K562 (cell line): ENCODE measurements around the gene CPNE1. TPM values are rescaled to one million over a fixed set of nuclear protein-coding genes. Genes with fewer than 3 reads are reported as not detected.

ENCODE experiments used
- CBX1 ChIP-seq: sonication (generic); IDR thresholded peaks from 2 replicates; pipeline ENCODE4 v1.6.1; 2016; ENCODE audit warnings: antibody characterized with exemption, low read depth, mild to moderate bottlenecking
- ETV5 ChIP-seq: sonication (generic); formaldehyde crosslinking; IDR thresholded peaks from 2 replicates; pipeline ENCODE4 v1.4.0; 2020; ENCODE audit warnings: low read depth, mild to moderate bottlenecking, missing genetic modification reagents
- HOXB6 ChIP-seq: fragments of 250-450 bp; sonication (Bioruptor Pico); IDR thresholded peaks from 2 replicates; pipeline ENCODE4 v1.5.1; 2022; ENCODE audit warnings: mild to moderate bottlenecking, borderline replicate concordance
- MBD2 ChIP-seq: sonication (generic); IDR thresholded peaks from 2 replicates; pipeline ENCODE4 v1.6.1; 2016; ENCODE audit warnings: low read depth, borderline replicate concordance
- RBBP5 ChIP-seq: fragments of 200-600 bp; sonication (generic); IDR thresholded peaks from 2 replicates; pipeline ENCODE4 v1.6.1; 2012; ENCODE audit warnings: borderline replicate concordance, mild to moderate bottlenecking, low read length, control low read depth, inconsistent platforms; ENCODE audit not compliant: insufficient read depth, poor library complexity, severe bottlenecking
- SMAD2 ChIP-seq: fragments of 150-350 bp; IDR thresholded peaks from 2 replicates; pipeline ENCODE4 v1.6.1; 2014; ENCODE audit warnings: low read depth, mild to moderate bottlenecking, low read length
- SUPT5H ChIP-seq: fragments of 450-650 bp; IDR thresholded peaks from 2 replicates; pipeline ENCODE4 v1.6.1; 2016
- YY1 ChIP-seq, 3 experiments: IDR thresholded peaks; 2 replicates each; pipeline ENCODE4 v1.6.1; 2011; ENCODE audit warnings: low read length in 2 of 3, mild to moderate bottlenecking in 2 of 3, moderate library complexity in 2 of 3, borderline replicate concordance in 1 of 3, control low read depth in 1 of 3, low read depth in 1 of 3; ENCODE audit not compliant: insufficient read depth in 3 of 3, insufficient replicate concordance in 2 of 3, control insufficient read depth in 1 of 3, insufficient read length in 1 of 3; ENCODE audit errors: extremely low read depth in 1 of 3
- polyA plus RNA-seq, 8 experiments: library from polyadenylated mRNA; depleted of rRNA in 4 of 8; stranded (reverse) in 5 of 8; unstranded in 3 of 8; fragments of >200 nt; fragmentation: Nextera tagmentation in 2 of 8; fragmentation: Illumina TruSeq in 1 of 8; extraction: Ambion mirVana in 2 of 8; extraction: Trizol in 1 of 8; gene quantifications; 2 replicates each; pipeline versions ENCODE4 v1.2.1 to v1.2.3, GENCODE V29; 2011 to 2014; ENCODE audit warnings: inconsistent platforms in 1 of 8, missing spikeins in 1 of 8
- total RNA-seq, 7 experiments: library from RNA; depleted of rRNA in 6 of 7; stranded (reverse); fragments of >200 nt in 6 of 7; fragmentation: Illumina TruSeq in 2 of 7; extraction: Trizol in 2 of 7; gene quantifications; 2 replicates each; pipeline versions ENCODE4 v1.2.1 to v1.2.3, GENCODE V29; 2011 to 2021; ENCODE audit warnings: low replicate concordance in 1 of 7
- TF ChIP-seq, protein P1 (sequence below): sonication (generic); formaldehyde crosslinking; IDR thresholded peaks from 2 replicates; pipeline ENCODE4 v1.8.1; 2023; ENCODE audit warnings: mild to moderate bottlenecking, missing genetic modification reagents
- TF ChIP-seq, protein P2 (sequence below): fragments of 450-650 bp; formaldehyde crosslinking; IDR thresholded peaks from 2 replicates; pipeline ENCODE4 v1.4.0; 2022; ENCODE audit warnings: missing genetic modification characterization
- TF ChIP-seq, protein P3 (sequence below): fragments of 450-650 bp; IDR thresholded peaks from 2 replicates; pipeline ENCODE4 v1.6.1; 2014; ENCODE audit warnings: low read depth, mild to moderate bottlenecking, moderate library complexity, borderline replicate concordance
- TF ChIP-seq, protein P4 (sequence below): conservative IDR thresholded peaks from 2 replicates; pipeline ENCODE4 v1.6.1; 2011; ENCODE audit warnings: low read depth, mild to moderate bottlenecking, low read length; ENCODE audit not compliant: control insufficient read depth
- TF ChIP-seq, protein P5 (sequence below): fragments of 450-650 bp; IDR thresholded peaks from 2 replicates; pipeline ENCODE4 v1.6.1; 2016; ENCODE audit warnings: antibody characterized with exemption
- TF ChIP-seq, protein P6 (sequence below): fragments of 450-650 bp; formaldehyde crosslinking; IDR thresholded peaks from 2 replicates; pipeline ENCODE4 v1.4.0; 2020; ENCODE audit warnings: mild to moderate bottlenecking

The CPNE1 gene
- total and polyA plus RNA-seq, 9 of the 15 experiments (the other 6 are each of a cell fraction or from before 2014, with no cell fraction given), result 42.1 to 102 (median 56.0) TPM

DNA sequence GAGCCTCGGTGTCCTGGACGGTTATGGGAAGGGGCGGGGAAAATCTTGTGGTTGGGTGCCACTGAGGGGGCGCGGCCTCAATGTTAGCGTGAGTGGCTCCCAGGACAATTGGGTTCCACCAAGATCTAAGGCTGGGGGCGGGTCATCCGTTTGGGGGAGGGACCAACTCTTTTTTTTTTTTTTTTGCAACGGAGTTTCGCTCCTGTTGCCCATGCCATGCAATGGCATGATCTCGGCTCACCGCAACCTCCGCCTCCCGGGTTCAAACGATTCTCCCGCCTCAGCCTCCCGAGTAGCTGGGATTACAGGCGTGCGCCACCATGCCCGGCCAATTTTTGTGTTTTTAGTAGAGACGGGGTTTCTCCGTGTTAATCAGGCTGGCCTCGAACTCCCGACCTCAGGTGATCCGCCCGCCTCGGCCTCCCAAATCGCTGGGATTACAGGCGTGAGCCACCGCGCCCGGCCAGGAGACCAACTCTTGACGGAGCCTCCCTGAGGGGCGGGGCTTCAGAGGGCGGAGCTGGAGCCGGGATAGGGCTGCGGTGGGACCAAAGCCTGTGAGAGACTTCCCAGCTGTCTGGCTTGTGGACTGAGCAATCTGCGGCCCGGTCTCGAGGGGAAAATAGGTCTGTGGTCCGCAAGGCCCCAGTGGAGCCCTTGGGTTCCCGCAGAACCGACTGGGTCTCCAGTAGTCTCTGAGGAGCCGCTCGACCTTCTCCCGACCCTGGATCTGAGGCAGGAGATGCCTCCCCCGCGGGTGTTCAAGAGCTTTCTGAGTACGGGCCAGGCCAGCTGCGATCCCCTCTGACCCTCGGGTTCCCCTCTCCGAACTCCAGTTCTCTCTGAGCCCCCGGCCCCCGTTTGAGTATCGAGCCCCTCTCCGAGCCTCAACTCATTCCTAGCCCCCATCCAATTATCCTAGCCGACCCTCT lies 48.0 kb downstream of the CPNE1 start (continued):
- TF ChIP-seq, protein P1, sequence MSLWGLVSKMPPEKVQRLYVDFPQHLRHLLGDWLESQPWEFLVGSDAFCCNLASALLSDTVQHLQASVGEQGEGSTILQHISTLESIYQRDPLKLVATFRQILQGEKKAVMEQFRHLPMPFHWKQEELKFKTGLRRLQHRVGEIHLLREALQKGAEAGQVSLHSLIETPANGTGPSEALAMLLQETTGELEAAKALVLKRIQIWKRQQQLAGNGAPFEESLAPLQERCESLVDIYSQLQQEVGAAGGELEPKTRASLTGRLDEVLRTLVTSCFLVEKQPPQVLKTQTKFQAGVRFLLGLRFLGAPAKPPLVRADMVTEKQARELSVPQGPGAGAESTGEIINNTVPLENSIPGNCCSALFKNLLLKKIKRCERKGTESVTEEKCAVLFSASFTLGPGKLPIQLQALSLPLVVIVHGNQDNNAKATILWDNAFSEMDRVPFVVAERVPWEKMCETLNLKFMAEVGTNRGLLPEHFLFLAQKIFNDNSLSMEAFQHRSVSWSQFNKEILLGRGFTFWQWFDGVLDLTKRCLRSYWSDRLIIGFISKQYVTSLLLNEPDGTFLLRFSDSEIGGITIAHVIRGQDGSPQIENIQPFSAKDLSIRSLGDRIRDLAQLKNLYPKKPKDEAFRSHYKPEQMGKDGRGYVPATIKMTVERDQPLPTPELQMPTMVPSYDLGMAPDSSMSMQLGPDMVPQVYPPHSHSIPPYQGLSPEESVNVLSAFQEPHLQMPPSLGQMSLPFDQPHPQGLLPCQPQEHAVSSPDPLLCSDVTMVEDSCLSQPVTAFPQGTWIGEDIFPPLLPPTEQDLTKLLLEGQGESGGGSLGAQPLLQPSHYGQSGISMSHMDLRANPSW, result peak; percentile 88; the same call in 1 of the 2 replicates
- TF ChIP-seq RBBP5, result peak; percentile 36
- peak; percentile 58; the same call in 1 of the 2 replicates for TF ChIP-seq CBX1
- TF ChIP-seq YY1 (IDR thresholded peaks at IDR 0.05; ENCODE audit: borderline replicate concordance in 1 of 3, control insufficient read depth in 1 of 3, extremely low read depth in 1 of 3, insufficient read depth in 3 of 3, insufficient read length in 1 of 3, insufficient replicate concordance in 2 of 3, low read depth in 1 of 3, low read length in 2 of 3), result peak in 1 of 3 experiments; percentile 45
- TF ChIP-seq, protein P2, sequence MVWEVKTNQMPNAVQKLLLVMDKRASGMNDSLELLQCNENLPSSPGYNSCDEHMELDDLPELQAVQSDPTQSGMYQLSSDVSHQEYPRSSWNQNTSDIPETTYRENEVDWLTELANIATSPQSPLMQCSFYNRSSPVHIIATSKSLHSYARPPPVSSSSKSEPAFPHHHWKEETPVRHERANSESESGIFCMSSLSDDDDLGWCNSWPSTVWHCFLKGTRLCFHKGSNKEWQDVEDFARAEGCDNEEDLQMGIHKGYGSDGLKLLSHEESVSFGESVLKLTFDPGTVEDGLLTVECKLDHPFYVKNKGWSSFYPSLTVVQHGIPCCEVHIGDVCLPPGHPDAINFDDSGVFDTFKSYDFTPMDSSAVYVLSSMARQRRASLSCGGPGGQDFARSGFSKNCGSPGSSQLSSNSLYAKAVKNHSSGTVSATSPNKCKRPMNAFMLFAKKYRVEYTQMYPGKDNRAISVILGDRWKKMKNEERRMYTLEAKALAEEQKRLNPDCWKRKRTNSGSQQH (CRISPR knock-in tag), result peak; percentile 76; the same call in 1 of the 2 replicates
- TF ChIP-seq MBD2, result peak; percentile 22; the same call in 1 of the 2 replicates
- peak; percentile 53 for TF ChIP-seq SUPT5H
- TF ChIP-seq ETV5 (CRISPR knock-in tag), result peak; percentile 69; the same call in 1 of the 2 replicates
- TF ChIP-seq, protein P3, sequence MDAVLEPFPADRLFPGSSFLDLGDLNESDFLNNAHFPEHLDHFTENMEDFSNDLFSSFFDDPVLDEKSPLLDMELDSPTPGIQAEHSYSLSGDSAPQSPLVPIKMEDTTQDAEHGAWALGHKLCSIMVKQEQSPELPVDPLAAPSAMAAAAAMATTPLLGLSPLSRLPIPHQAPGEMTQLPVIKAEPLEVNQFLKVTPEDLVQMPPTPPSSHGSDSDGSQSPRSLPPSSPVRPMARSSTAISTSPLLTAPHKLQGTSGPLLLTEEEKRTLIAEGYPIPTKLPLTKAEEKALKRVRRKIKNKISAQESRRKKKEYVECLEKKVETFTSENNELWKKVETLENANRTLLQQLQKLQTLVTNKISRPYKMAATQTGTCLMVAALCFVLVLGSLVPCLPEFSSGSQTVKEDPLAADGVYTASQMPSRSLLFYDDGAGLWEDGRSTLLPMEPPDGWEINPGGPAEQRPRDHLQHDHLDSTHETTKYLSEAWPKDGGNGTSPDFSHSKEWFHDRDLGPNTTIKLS, result peak; percentile 45; the same call in 1 of the 2 replicates
- TF ChIP-seq, protein P4, sequence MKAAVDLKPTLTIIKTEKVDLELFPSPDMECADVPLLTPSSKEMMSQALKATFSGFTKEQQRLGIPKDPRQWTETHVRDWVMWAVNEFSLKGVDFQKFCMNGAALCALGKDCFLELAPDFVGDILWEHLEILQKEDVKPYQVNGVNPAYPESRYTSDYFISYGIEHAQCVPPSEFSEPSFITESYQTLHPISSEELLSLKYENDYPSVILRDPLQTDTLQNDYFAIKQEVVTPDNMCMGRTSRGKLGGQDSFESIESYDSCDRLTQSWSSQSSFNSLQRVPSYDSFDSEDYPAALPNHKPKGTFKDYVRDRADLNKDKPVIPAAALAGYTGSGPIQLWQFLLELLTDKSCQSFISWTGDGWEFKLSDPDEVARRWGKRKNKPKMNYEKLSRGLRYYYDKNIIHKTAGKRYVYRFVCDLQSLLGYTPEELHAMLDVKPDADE, result 0 out of 2 replicates have a peak, but pooled peaks have one; percentile 6
- TF ChIP-seq, protein P5, sequence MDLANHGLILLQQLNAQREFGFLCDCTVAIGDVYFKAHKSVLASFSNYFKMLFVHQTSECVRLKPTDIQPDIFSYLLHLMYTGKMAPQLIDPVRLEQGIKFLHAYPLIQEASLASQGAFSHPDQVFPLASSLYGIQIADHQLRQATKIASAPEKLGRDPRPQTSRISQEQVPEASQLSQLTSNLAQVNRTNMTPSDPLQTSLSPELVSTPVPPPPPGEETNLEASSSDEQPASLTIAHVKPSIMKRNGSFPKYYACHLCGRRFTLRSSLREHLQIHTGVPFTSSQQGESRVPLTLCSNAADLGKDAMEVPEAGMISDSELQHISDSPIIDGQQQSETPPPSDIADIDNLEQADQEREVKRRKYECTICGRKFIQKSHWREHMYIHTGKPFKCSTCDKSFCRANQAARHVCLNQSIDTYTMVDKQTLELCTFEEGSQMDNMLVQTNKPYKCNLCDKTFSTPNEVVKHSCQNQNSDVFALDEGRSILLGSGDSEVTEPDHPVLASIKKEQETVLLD, result 0 out of 2 replicates have a peak, but pooled peaks have one; percentile 30
- TF ChIP-seq, protein P6, sequence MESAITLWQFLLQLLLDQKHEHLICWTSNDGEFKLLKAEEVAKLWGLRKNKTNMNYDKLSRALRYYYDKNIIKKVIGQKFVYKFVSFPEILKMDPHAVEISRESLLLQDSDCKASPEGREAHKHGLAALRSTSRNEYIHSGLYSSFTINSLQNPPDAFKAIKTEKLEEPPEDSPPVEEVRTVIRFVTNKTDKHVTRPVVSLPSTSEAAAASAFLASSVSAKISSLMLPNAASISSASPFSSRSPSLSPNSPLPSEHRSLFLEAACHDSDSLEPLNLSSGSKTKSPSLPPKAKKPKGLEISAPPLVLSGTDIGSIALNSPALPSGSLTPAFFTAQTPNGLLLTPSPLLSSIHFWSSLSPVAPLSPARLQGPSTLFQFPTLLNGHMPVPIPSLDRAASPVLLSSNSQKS (CRISPR knock-in tag), result 0 out of 2 replicates have a peak, but pooled peaks have one; percentile 36
- TF ChIP-seq SMAD2, result no peak
- TF ChIP-seq HOXB6 (CRISPR knock-in tag), result no peak
